ENCODE data around the gene LTK. TPM values are rescaled to one million over a fixed set of nuclear protein-coding genes. Genes with fewer than 3 reads are reported as not detected.
"Not testable (repeated sequence)": the region's sequence is repeated elsewhere in the genome, so short reads cannot be mapped to it uniquely, and the experiment has no call there.

The LTK gene
- total and polyA plus RNA-seq, 2 donors from 2014 or later = 0.91 to 6.7 TPM

GRCh38 chr15:41474941-41475340 is 38.7 kb downstream of the LTK start:
- FAIRE-seq (no peak), DNase-seq (no peak)
- H3K27me3 ChIP-seq (ENCODE audit: control insufficient read depth, insufficient read depth, low read length) = no peaks in the 10 kb centered on the region
- TF ChIP-seq CTCF (IDR thresholded peaks at IDR 0.05; ENCODE audit: borderline replicate concordance, extremely low read depth, insufficient read depth) = no peak
- intact Hi-C loops (cut with DNase I) = no loop called here
- no peak overlapping the region for H3K4me3 ChIP-seq (ENCODE audit: low read length in 3 of 3)
- H3K9me3 ChIP-seq (ENCODE audit: control insufficient read depth in 2 of 3, insufficient read depth in 1 of 3, low read length in 3 of 3) = no peaks in the 10 kb centered on the region
- H3K27ac ChIP-seq (ENCODE audit: low read depth in 2 of 2, low read length in 2 of 2) = no peak overlapping the region
- no peak overlapping the region for H3K9ac ChIP-seq (ENCODE audit: low read length in 3 of 3)
- peaks cover 19 to 68% (median 53%) of the 10 kb centered on the region in 3 donors for H3K36me3 ChIP-seq (ENCODE audit: control insufficient read depth in 2 of 3, insufficient read depth in 3 of 3, low read length in 3 of 3)
- H3K4me1 ChIP-seq (ENCODE audit: control insufficient read depth in 2 of 3, insufficient read depth in 2 of 3, low read depth in 1 of 3, low read length in 3 of 3) = no peaks in the 10 kb centered on the region

- intact Hi-C loops (cut with DNase I) = no loop called here
- Histone ChIP-seq H3K4me1 (ENCODE audit: control insufficient read depth in 2 of 3, insufficient read depth in 2 of 3, low read depth in 1 of 3, low read length in 3 of 3) (no peaks in the 10 kb centered on the region), H3K4me3 (ENCODE audit: low read length in 3 of 3) (no peak overlapping the region), H3K27ac (ENCODE audit: low read depth in 2 of 2, low read length in 2 of 2) (no peak overlapping the region), H3K27me3 (ENCODE audit: control insufficient read depth, insufficient read depth, low read length) (no peaks in the 10 kb centered on the region), H3K9me3 (ENCODE audit: control insufficient read depth in 2 of 3, insufficient read depth in 1 of 3, low read length in 3 of 3) (no peaks in the 10 kb centered on the region), H3K9ac (ENCODE audit: low read length in 3 of 3) (no peak overlapping the region), H3K36me3 (ENCODE audit: control insufficient read depth in 2 of 3, insufficient read depth in 3 of 3, low read length in 3 of 3) (peaks cover 19 to 69% (median 49%) of the 10 kb centered on the region in 3 donors)
- no peak for TF ChIP-seq CTCF (IDR thresholded peaks at IDR 0.05; ENCODE audit: borderline replicate concordance, extremely low read depth, insufficient read depth)
- FAIRE-seq = no peak
- no peak for DNase-seq
Observed at GRCh38 chr15:41474436-41474835, 39.2 kb downstream of the LTK start.

GRCh38 chr15:41473418-41473817 is 40.2 kb downstream of the LTK start:
- intact Hi-C loops (cut with DNase I) = no loop called here
- no peak overlapping the region for H3K27ac ChIP-seq (ENCODE audit: low read depth in 2 of 2, low read length in 2 of 2)
- H3K4me3 ChIP-seq (ENCODE audit: low read length in 3 of 3) = no peak overlapping the region
- FAIRE-seq (no peak), DNase-seq (peak in 1 of 5 donors; percentile 8)
- H3K27me3 ChIP-seq (ENCODE audit: control insufficient read depth, insufficient read depth, low read length) = no peaks in the 10 kb centered on the region
- no peak overlapping the region for H3K9ac ChIP-seq (ENCODE audit: low read length in 3 of 3)
- H3K9me3 ChIP-seq (ENCODE audit: control insufficient read depth in 2 of 3, insufficient read depth in 1 of 3, low read length in 3 of 3) = no peaks in the 10 kb centered on the region
- no peaks in the 10 kb centered on the region for H3K4me1 ChIP-seq (ENCODE audit: control insufficient read depth in 2 of 3, insufficient read depth in 2 of 3, low read depth in 1 of 3, low read length in 3 of 3)
- TF ChIP-seq CTCF (IDR thresholded peaks at IDR 0.05; ENCODE audit: borderline replicate concordance, extremely low read depth, insufficient read depth) = no peak
- H3K36me3 ChIP-seq (ENCODE audit: control insufficient read depth in 2 of 3, insufficient read depth in 3 of 3, low read length in 3 of 3) = peaks cover 15 to 61% (median 43%) of the 10 kb centered on the region in 3 donors

- DNase-seq; H3K9me3 ChIP-seq (ENCODE audit: control insufficient read depth in 2 of 3, insufficient read depth in 1 of 3, low read length in 3 of 3); H3K9ac ChIP-seq (ENCODE audit: low read length in 3 of 3); FAIRE-seq; intact Hi-C loops (cut with DNase I); H3K27me3 ChIP-seq (ENCODE audit: control insufficient read depth, insufficient read depth, low read length); H3K27ac ChIP-seq (ENCODE audit: low read depth in 2 of 2, low read length in 2 of 2); H3K4me1 ChIP-seq (ENCODE audit: control insufficient read depth in 2 of 3, insufficient read depth in 2 of 3, low read depth in 1 of 3, low read length in 3 of 3); H3K4me3 ChIP-seq (ENCODE audit: low read length in 3 of 3): not testable (repeated sequence)
- H3K36me3 ChIP-seq (ENCODE audit: control insufficient read depth in 2 of 3, insufficient read depth in 3 of 3, low read length in 3 of 3) = peaks cover 13 to 43% (median 16%) of the 10 kb centered on the region in 3 donors
Observed at GRCh38 chr15:41469644-41470043, 44.0 kb downstream of the LTK start.

Measured in kidney (tissue), 14 donors.